Activated CD4-positive, alpha-beta T cell treated with anti-CD3 and anti-CD28 coated beads, Interleukin-2, Interleukin-6, amounts not matched to agents 100 ng/mL and 50 ng/mL, durations not matched to agents 16 hours and 8 hours (primary cell): ENCODE measurements around the gene ZBTB24.

ENCODE experiments used
- DNase-seq: peaks from one replicate; pipeline ENCODE4 v3.0.0-alpha.2; 2020

The ZBTB24 gene

DNA sequence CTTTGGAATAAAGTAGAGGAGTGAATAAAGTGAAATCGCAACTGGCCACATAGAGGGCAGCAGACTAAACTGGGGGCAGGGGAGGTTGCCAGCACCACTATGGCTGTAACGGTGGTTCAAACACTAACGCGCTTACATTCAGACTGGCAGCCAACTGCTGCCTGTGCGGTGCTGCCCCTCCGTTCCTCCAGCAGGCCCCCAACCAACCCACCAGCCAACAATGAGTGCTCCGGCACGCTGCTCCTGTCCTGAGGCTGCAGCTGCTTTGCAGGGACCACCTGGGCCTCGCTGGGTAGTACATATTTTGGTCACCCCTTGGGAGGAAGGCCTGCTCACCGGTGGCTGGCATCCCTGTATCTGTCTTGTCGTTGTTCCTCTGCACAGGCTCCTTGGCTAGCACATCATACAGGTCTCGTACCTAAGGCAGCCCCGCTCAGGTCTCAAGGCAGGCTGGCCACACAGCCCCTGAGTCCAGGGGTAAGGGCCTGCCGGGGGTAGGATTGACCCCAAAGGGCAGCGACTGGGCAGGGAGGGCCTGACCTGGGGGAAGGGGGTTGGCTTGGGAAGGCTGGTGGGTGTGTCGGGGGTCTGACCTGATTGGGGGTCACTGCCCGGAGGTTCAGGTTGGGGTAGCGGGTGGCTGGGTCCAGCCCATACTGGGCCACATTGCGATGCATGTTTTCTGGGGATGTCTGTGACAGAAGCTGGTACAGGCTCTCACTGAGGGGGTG, 33.8 kb downstream of the ZBTB24 start:
- no peak for DNase-seq

GRCh38 chr6:109448615-109449014, 34.4 kb downstream of the ZBTB24 start:
- no peak for DNase-seq

DNA sequence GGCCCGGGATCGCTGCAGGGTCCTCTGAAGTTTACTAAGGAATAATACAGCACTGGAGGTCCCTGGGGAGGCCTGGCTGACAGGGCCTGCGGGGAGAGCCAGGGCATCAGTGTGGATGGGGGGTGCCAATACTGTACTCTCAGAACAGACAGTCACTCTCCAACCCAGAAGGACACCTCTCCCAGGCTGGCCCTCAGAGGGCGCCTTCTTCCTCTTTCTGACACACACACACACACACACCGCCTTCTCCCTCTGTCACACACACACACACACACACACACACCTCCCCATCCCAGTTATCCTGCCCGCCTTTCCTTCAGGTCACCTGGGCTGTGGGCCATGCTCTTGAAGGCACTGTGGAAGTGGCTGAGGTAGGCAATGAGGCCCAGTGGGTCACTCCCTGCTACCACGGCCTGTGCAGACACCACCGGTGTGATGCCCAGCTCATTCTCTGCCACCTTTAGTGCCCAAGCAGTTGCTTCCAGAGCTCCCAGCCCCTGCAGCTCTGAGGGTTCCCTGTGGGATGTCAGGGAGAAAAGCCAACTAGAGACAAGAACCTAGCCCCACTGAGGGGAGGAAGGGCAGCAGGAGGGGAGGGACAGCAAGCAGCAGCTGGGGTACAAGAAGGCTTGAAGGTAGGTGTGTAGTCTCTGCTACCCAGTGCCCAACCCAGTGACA, 35.0 kb downstream of the ZBTB24 start:
- DNase-seq, result no peak

DNA sequence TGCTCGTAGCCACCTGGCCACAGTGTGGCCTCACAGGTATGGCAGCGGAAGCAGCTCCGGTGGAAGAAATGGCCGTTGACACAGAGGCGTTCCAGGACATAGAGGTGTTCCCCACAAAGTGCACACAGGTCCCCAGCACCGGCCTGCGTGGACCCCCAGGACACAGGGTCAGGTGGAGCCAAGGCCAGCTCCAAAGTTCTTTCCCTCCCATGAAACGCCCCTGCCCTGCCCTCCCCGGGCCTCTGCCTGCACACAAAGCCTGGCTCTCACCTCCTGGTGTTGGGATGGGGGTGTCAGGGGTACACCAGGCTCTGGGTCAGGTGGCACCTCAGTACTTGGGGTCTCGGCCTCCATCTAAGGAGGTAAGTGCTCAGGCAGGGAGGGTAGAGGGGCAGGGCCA, 35.9 kb downstream of the ZBTB24 start:
- DNase-seq, result no peak

- DNase-seq, result no peak
Measured at GRCh38 chr6:109446541-109446940, 36.5 kb downstream of the ZBTB24 start.

GRCh38 chr6:109446072-109446471, 36.9 kb downstream of the ZBTB24 start:
- DNase-seq, result no peak

DNA sequence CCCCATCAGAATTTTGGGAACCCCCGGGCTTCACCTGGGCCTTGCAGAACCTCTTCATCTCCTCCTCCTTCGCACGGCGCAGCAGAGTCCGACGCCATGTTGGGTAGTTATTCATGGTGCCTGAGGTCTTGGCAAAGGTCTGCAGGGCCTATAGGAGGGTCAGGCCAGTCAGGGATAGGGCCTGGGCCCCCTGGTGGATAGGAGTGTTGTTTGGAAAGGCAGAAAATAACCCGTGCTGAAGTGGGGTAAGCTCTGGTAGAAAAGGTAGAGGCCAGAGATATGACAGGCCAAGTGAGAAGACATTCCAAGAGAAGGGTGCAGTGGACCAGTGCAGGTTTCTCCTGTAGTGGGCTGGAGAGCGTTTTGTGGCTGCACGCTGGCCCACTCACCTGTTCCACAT, 37.6 kb downstream of the ZBTB24 start:
- DNase-seq, result no peak

DNA sequence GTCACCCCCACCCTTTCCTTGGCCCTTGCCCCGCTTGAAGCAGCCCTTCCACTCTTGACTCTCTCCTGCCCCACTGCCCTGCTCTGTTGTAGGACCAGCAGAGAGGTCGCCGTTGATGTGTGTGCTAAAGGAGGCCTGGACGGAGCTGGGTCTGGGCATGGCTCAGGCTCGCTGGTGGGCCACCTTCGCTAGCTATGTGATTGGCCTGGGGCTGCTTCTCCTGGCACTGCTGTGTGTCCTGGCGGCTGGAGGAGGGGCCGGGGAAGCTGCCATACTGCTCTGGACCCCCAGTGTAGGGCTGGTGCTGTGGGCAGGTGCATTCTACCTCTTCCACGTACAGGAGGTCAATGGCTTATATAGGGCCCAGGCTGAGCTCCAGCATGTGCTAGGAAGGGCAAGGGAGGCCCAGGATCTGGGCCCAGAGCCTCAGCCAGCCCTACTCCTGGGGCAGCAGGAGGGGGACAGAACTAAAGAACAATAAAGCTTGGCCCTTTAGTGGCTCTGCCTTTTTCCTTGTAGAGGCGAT, 39.5 kb downstream of the ZBTB24 start:
- DNase-seq, result no peak

DNA sequence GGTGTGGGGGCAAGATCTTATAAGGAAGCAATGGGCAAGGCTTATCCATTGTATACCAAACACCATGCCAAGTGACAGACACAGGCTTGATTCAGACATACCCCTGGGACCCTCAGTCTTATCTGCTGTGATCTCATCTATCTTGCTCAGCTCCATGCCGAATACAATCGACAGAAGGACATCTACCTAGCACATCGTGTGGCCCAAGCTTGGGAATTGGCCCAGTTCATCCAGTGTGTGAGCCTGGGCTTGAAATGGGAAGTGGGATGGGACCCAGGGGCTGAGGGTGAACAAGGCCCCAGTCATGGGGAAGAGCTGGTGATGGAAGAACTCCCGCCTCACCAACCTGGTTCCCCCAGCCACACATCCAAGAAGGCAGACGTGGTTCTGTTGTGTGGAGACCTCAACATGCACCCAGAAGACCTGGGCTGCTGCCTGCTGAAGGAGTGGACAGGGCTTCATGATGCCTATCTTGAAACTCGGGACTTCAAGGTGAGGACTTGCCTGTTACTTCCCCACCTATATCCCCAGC, 40.6 kb downstream of the ZBTB24 start:
- no peak for DNase-seq

GRCh38 chr6:109441069-109441816, 41.8 kb downstream of the ZBTB24 start:
- DNase-seq, result peak; percentile 42

- peak; percentile 86 for DNase-seq
Measured at GRCh38 chr6:109440331-109441068, 42.5 kb downstream of the ZBTB24 start, which contains the start of the genes PPIL6 and SMPD2. Gene PPIL6 (minus strand): TSS chr6:109440628. CDS start chr6:109440590, 38 bp downstream. Gene SMPD2 (plus strand): TSS chr6:109440724. CDS start chr6:109441122, 398 bp downstream.

DNA sequence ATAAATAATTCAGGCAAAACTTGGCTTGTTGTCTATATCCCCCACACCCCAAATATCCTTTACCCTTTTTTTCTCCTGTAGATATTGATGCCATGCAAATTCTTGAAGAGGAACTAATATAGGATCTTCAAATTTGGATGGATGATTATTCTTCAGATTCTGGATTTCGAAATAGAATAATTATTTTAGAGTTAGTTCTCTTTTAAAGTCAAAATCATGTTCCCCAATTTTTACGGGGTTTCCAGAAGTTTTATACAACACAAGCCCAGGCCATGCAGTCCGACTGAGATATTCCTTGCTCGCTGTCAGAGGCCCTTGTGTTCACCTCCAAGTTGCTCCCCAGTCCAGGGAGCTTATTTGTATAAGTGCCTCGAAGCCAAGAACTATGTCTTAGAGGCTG, 47.0 kb downstream of the ZBTB24 start:
- DNase-seq, result no peak

GRCh38 chr6:109434456-109434855, 48.6 kb downstream of the ZBTB24 start:
- no peak for DNase-seq

- no peak for DNase-seq
Measured at GRCh38 chr6:109429496-109429895, 53.5 kb downstream of the ZBTB24 start.

DNA sequence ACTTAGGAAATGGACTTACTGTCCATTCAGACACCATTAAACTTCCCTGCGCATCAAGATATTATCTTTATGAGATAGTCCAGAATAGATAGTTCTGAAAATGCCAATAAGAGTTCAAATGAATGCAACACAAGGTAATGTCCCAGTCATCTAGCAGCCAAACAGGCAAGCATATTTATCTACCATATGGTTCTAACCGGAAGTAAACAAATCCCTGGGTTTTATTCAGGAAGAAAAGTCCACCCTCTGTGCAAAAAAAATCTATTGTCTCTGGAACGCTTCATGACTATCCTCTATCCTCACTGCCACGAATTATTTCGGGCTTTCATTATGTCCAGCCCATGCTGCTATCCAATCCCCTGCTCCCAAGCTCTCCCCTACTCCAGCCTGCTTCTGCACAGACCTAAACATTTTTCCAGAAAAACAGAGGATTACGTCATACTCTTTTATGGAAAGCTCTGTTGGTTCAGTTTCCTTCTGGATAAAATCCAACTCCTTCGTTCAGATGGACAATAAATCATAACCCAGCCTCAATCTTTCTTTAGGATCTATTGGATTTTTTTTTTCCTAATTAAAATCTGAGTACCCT, 54.0 kb downstream of the ZBTB24 start:
- DNase-seq, result no peak

DNA sequence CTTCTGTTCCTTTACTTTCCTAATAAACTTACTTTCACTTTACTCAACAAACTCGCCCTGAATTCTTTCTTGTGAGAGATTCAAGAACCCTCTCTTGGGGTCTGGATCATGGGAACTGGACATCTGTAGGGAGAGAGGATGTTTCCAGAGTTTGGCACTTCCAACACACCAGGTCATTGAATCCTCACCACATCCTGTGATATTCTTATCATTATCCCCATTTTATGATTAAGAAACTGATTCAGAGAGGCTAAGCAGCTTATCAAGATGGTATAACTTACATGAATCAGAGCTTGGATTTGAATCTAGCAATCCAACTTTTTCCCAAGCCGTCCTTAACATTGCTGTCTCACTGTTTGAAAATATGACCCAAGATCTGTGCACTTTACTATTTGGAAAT, 58.1 kb downstream of the ZBTB24 start:
- no peak for DNase-seq

DNA sequence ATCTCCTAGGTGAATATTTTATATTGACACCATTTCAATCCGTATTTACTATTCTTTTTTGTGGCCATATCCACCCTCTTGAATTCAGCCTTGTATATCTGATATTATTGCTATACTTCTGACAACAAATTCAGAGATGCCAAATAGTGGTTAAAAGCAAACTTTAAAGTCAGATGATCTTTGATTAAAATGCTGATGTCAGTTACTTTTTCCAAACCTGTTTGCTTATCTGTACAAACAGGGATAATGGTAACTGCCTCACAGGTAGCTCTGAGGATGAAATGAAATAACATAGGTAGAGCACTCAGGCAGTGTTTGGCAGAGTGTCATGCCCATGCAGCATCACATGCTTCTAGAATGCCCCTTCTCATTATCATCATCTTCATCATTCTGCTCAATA, 61.8 kb downstream of the ZBTB24 start:
- no peak for DNase-seq

GRCh38 chr6:109420751-109421150, 62.3 kb downstream of the ZBTB24 start:
- DNase-seq, result no peak

DNA sequence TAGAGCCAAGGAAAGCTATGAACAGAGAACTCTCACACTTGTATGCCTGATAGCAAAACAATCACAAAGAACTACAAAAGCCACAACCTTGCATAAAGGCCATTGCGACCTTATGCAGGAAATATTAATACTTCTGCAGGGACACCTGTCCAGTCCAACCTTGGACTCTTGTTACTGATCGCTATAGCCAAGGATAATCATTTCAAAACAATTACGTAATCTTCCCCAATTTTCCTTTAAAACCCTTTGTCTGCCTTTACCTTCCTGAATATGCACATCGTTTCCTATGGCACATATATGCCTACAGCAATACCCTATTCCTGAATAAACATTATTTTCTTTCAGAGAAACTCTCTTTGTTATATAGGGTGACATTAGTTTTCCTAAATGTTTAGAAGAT, 65.4 kb downstream of the ZBTB24 start:
- DNase-seq, result no peak
